Lung (tissue), 12 donors: ENCODE results near the gene ABHD3. TPM values are rescaled to one million over a fixed set of nuclear protein-coding genes. Genes with fewer than 3 reads are reported as not detected.
"Not testable (repeated sequence)": the region's sequence is repeated elsewhere in the genome, so short reads cannot be mapped to it uniquely, and the experiment has no call there.

ENCODE experiments used
- ATAC-seq: fragments of 200-7000 bp; cut with Tn5 transposase; one replicate; pipeline ENCODE4 v1.9.1; 2020; ENCODE audit warnings: moderate number of reproducible peaks; ENCODE audit not compliant: insufficient read depth, low FRiP score
- DNase-seq, 3 donors: peaks; one replicate each; pipeline ENCODE4 v3.0.0-alpha.2; 2013 to 2017
- H3K27ac ChIP-seq, 2 donors: one replicate each; pipeline ENCODE4 v1.5.1; 2013; ENCODE audit warnings: mild to moderate bottlenecking in 2 of 2, moderate library complexity in 2 of 2, control low read depth in 1 of 2, inconsistent platforms in 1 of 2, low read depth in 1 of 2, low read length in 1 of 2
- H3K27me3 ChIP-seq, 3 donors: one replicate each; pipeline ENCODE4 v1.5.1; 2013; ENCODE audit warnings: low read length in 2 of 3; ENCODE audit not compliant: control insufficient read depth in 3 of 3, insufficient read depth in 3 of 3
- H3K36me3 ChIP-seq, 4 donors: one replicate each; pipeline ENCODE4 v1.5.1; 2013; ENCODE audit warnings: low read length in 4 of 4, mild to moderate bottlenecking in 1 of 4, moderate library complexity in 1 of 4; ENCODE audit not compliant: control insufficient read depth in 4 of 4, insufficient read depth in 4 of 4
- H3K4me1 ChIP-seq, 5 donors: one replicate each; pipeline ENCODE4 v1.5.1; 2013; ENCODE audit warnings: low read length in 5 of 5, mild to moderate bottlenecking in 2 of 5, moderate library complexity in 1 of 5; ENCODE audit not compliant: control insufficient read depth in 5 of 5, insufficient read depth in 5 of 5
- H3K4me3 ChIP-seq: one replicate; pipeline ENCODE4 v1.5.1; 2013; ENCODE audit warnings: mild to moderate bottlenecking, control low read depth, moderate library complexity
- H3K9ac ChIP-seq, 2 donors: one replicate each; pipeline ENCODE4 v1.5.1; 2013; ENCODE audit warnings: low read length in 2 of 2, control low read depth in 1 of 2; ENCODE audit not compliant: insufficient read depth in 1 of 2
- H3K9me3 ChIP-seq, 4 donors: one replicate each; pipeline ENCODE4 v1.5.1; 2013; ENCODE audit warnings: low read length in 3 of 4, mild to moderate bottlenecking in 1 of 4, moderate library complexity in 1 of 4; ENCODE audit not compliant: control insufficient read depth in 4 of 4, insufficient read depth in 3 of 4
- WGBS, 2 donors: extraction: QIAGEN DNeasy Blood & Tissue Kit; methylation state at CpG; one replicate each; pipeline ENCODE4 v1.1.7; 2013; 5-methylcytosine and 5-hydroxymethylcytosine counted together
- polyA plus RNA-seq, 2 donors: library from polyadenylated mRNA; stranded (reverse); fragments of 200-250 nt; gene quantifications; one replicate each; pipeline ENCODE4 v1.2.1, GENCODE V29; 2013
- total RNA-seq, 2 donors: library from RNA; depleted of rRNA in 1 of 2; stranded (reverse); fragments of >200 nt in 1 of 2; gene quantifications; one replicate each; pipeline ENCODE4 v1.2.1, GENCODE V29; 2014 to 2021
- TF ChIP-seq, protein P1 (sequence below): IDR thresholded peaks from 2 replicates; pipeline ENCODE4 v1.5.1; 2012; ENCODE audit warnings: mild to moderate bottlenecking; ENCODE audit errors: control extremely low read depth, extremely low read depth
- donor health status: control.
- donor health status: control.
- donor health status: Bipolar disorder and iron deficiency.
- donor health status: healthy.
- donor health status: DM: yes; HTN: yes; CAD: no.

ABHD3 gene
- total and polyA plus RNA-seq, 4 donors, result 20.8 to 31.3 (median 22.9) TPM

DNA sequence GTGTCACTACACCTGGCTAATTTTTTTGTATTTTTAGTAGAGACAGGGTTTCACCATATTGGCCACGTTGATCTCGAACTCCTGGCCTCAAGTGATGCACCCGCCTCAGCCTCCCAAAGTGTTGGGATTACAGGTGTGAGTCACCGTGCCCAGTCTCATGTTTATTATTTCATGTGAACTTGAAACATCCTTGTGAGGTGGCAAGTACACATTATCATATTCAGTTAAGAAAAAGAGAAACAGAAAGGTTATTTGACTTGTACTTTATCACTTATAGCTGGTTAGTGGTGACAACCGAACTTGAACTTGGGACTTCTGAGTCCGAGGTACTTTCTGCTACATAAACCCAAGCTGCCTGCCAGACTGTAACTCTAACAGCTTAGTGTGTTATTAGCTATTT lies 24.4 kb downstream of the ABHD3 start:
- no peak for ATAC-seq
- H3K27ac ChIP-seq, result no peak overlapping the region
- WGBS, 2 donors, result 97 to 99% methylated on average over 6 of the region's 6 CpGs

GRCh38 chr18:21678859-21679258 lies 25.7 kb downstream of the ABHD3 start:
- ATAC-seq, result no peak
- H3K27ac ChIP-seq, result no peak overlapping the region

More for the DNA sequence above, 24.4 kb downstream of the ABHD3 start:
- DNase-seq, result no peak
- Histone ChIP-seq H3K27me3 (no peaks in the 10 kb centered on the region), H3K9me3 (no peaks in the 10 kb centered on the region), H3K4me3 (no peak overlapping the region), H3K36me3 (no peaks in the 10 kb centered on the region), H3K4me1 (peaks cover 2 to 15% (median 5%) of the 10 kb centered on the region in 5 donors), H3K9ac (no peak overlapping the region)
- TF ChIP-seq, protein P1, sequence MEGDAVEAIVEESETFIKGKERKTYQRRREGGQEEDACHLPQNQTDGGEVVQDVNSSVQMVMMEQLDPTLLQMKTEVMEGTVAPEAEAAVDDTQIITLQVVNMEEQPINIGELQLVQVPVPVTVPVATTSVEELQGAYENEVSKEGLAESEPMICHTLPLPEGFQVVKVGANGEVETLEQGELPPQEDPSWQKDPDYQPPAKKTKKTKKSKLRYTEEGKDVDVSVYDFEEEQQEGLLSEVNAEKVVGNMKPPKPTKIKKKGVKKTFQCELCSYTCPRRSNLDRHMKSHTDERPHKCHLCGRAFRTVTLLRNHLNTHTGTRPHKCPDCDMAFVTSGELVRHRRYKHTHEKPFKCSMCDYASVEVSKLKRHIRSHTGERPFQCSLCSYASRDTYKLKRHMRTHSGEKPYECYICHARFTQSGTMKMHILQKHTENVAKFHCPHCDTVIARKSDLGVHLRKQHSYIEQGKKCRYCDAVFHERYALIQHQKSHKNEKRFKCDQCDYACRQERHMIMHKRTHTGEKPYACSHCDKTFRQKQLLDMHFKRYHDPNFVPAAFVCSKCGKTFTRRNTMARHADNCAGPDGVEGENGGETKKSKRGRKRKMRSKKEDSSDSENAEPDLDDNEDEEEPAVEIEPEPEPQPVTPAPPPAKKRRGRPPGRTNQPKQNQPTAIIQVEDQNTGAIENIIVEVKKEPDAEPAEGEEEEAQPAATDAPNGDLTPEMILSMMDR, result no peak

GRCh38 chr18:21675354-21675753 lies 29.2 kb downstream of the ABHD3 start:
- not testable (repeated sequence) for H3K9me3 ChIP-seq, ATAC-seq, H3K9ac ChIP-seq, DNase-seq, H3K27me3 ChIP-seq, H3K4me3 ChIP-seq, H3K27ac ChIP-seq, H3K36me3 ChIP-seq, H3K4me1 ChIP-seq
- WGBS, 2 donors, result 89 to 98% methylated on average over 8 of the region's 8 CpGs

More at GRCh38 chr18:21678859-21679258, 25.7 kb downstream of the ABHD3 start:
- 15 to 51% methylated on average over 1 of the region's 1 CpG for WGBS, 2 donors
- TF ChIP-seq, protein P1, result no peak
- Histone ChIP-seq H3K27me3 (no peaks in the 10 kb centered on the region), H3K9me3 (no peaks in the 10 kb centered on the region), H3K4me3 (no peak overlapping the region), H3K4me1 (peaks cover 2 to 15% (median 5%) of the 10 kb centered on the region in 5 donors), H3K36me3 (no peaks in the 10 kb centered on the region), H3K9ac (no peak overlapping the region)
- no peak for DNase-seq

DNA sequence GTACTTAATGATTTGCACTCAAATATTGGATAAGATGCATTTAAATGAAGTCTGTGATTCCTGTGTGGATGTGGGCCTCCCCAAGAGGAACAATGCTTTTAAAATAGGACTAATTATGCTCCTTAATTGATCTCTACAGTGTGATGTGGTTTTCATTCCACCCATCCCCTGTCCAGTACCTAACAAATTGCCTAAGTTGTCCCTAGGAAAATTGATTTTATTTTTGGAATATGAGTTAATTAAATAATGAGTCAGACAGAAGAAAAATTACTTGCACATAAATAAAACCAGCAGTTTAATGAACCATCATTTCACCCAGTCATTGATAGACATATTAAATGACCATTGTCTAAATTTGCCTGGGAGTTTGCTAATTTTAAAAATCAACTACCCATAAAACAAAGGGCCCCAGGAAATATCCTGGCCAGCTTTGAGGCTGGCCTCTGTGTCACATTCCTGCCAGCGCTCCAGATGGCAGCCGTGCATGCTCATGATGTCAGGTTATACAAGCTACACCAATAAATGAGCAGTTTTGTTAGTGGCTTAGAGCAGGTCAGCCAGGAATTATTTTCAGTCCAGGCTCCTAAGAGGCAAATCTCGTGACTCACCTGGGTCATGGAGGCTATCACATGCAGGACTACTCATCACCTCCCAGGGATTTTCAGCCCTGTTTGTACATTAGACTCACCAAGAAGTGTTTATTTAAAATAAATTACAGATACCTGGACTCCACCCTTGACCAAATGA lies 31.9 kb downstream of the ABHD3 start:
- Histone ChIP-seq H3K4me1 (no peaks in the 10 kb centered on the region), H3K9ac (no peak overlapping the region), H3K27ac (peak overlapping the region in 1 of 2 donors; percentile 56), H3K4me3 (no peak overlapping the region), H3K27me3 (no peaks in the 10 kb centered on the region), H3K9me3 (no peaks in the 10 kb centered on the region), H3K36me3 (peaks cover 0 to 3% (median 0%) of the 10 kb centered on the region in 4 donors)
- TF ChIP-seq, protein P1, result no peak
- ATAC-seq (no peak), DNase-seq (no peak)
- 86 to 90% methylated on average over 3 of the region's 3 CpGs for WGBS, 2 donors
